GM12864 (cell line): ENCODE measurements around the gene IP6K1.
A peak's percentile ranks its signal among the peaks of the same experiment; 100 is the strongest.

Experiments used
- DNase-seq: peaks from one replicate; pipeline ENCODE4 v3.0.0-alpha.2; 2011; ENCODE audit warnings: low read depth
- H3K4me3 ChIP-seq: 2 replicates; pipeline ENCODE4 v1.5.1; 2011; ENCODE audit warnings: mild to moderate bottlenecking, low read depth, low read length, control low read depth
- CTCF ChIP-seq: IDR thresholded peaks from 2 replicates; pipeline ENCODE4 v1.5.1; 2011; ENCODE audit warnings: low read depth, mild to moderate bottlenecking, moderate library complexity, low read length, control low read depth, inconsistent platforms; ENCODE audit errors: missing control alignments

IP6K1 gene

GRCh38 chr3:49792371-49793150, 6.2 kb upstream of the IP6K1 start:
- DNase-seq, result no peak
- TF ChIP-seq CTCF, result no peak
- H3K4me3 ChIP-seq, result no peak overlapping the region

- DNase-seq, result no peak
- no peak overlapping the region for H3K4me3 ChIP-seq
- TF ChIP-seq CTCF, result no peak
These were observed 5.2 kb upstream of the IP6K1 start for GRCh38 chr3:49791571-49791970.

- H3K4me3 ChIP-seq, result no peak overlapping the region
- no peak for DNase-seq
- TF ChIP-seq CTCF, result no peak
These were observed 4.5 kb upstream of the IP6K1 start for GRCh38 chr3:49790626-49791411.

GRCh38 chr3:49788056-49788455, 1.7 kb upstream of the IP6K1 start:
- TF ChIP-seq CTCF, result no peak
- no peak for DNase-seq
- no peak overlapping the region for H3K4me3 ChIP-seq

GRCh38 chr3:49787536-49787935, 1.2 kb upstream of the IP6K1 start:
- no peak overlapping the region for H3K4me3 ChIP-seq
- DNase-seq, result no peak
- no peak for TF ChIP-seq CTCF

- no peak for DNase-seq
- TF ChIP-seq CTCF, result no peak
- H3K4me3 ChIP-seq, result peak overlapping the region; percentile 50
These were observed 781 bp upstream of the IP6K1 start for GRCh38 chr3:49787182-49787464.
